Ishikawa (cell line): ENCODE measurements around the gene TPCN2.

Experiments used
- CEBPB ChIP-seq: IDR thresholded peaks from 2 replicates; pipeline ENCODE4 v1.6.1; 2012
- CREB1 ChIP-seq: IDR thresholded peaks from 2 replicates; pipeline ENCODE4 v1.6.1; 2012; ENCODE audit warnings: low read depth
- EGR1 ChIP-seq: IDR thresholded peaks from 2 replicates; pipeline ENCODE4 v1.6.1; 2012
- EP300 ChIP-seq: IDR thresholded peaks from 2 replicates; pipeline ENCODE4 v1.6.1; 2012; ENCODE audit warnings: borderline replicate concordance
- FOXM1 ChIP-seq: IDR thresholded peaks from 2 replicates; pipeline ENCODE4 v1.6.1; 2012; ENCODE audit warnings: low read depth, borderline replicate concordance
- NFIC ChIP-seq: IDR thresholded peaks from 2 replicates; pipeline ENCODE4 v1.6.1; 2012
- RAD21 ChIP-seq: IDR thresholded peaks from 2 replicates; pipeline ENCODE4 v1.6.1; 2012; ENCODE audit warnings: low read depth
- TAF1 ChIP-seq: IDR thresholded peaks from 2 replicates; pipeline ENCODE4 v1.6.1; 2012; ENCODE audit warnings: low read depth, mild to moderate bottlenecking
- TCF12 ChIP-seq: IDR thresholded peaks from 2 replicates; pipeline ENCODE4 v1.6.1; 2012; ENCODE audit warnings: low read depth
- TEAD4 ChIP-seq: IDR thresholded peaks from 2 replicates; pipeline ENCODE4 v1.6.1; 2012
- YY1 ChIP-seq: IDR thresholded peaks from 2 replicates; pipeline ENCODE4 v1.6.1; 2012; ENCODE audit warnings: low read depth
- ZBTB7A ChIP-seq: IDR thresholded peaks from 2 replicates; pipeline ENCODE4 v1.6.1; 2012; ENCODE audit warnings: low read depth
- TF ChIP-seq, protein P1 (sequence below): IDR thresholded peaks from 2 replicates; pipeline ENCODE4 v1.6.1; 2012; ENCODE audit warnings: low read depth, mild to moderate bottlenecking
- TF ChIP-seq, protein P2 (sequence below): IDR thresholded peaks from 2 replicates; pipeline ENCODE4 v1.6.1; 2012
- TF ChIP-seq, protein P3 (sequence below): IDR thresholded peaks from 2 replicates; pipeline ENCODE4 v1.6.1; 2012

Gene TPCN2

DNA sequence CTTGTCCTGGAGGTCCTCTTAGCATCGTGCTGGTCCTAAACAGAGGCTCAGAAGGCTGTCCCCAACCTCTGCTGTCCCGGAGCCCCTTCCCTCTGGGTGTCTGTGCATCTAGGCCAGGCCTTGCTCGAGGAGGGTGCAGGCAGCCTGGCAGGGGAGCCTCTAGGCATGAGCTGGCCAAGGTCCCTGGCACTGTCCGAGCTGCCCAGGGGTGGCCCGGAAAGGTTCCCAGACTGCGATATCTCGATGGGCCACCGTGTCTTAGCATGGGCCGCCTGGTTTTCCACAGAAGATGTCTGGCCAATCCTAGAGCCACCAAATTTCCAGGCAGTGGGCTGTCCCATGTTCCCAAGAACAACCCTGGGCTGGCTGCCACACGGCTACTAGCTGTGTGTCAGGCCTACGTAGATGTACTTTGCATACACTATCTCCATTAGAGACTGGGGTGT lies 82.4 kb downstream of the TPCN2 start:
- TF ChIP-seq, protein P1, sequence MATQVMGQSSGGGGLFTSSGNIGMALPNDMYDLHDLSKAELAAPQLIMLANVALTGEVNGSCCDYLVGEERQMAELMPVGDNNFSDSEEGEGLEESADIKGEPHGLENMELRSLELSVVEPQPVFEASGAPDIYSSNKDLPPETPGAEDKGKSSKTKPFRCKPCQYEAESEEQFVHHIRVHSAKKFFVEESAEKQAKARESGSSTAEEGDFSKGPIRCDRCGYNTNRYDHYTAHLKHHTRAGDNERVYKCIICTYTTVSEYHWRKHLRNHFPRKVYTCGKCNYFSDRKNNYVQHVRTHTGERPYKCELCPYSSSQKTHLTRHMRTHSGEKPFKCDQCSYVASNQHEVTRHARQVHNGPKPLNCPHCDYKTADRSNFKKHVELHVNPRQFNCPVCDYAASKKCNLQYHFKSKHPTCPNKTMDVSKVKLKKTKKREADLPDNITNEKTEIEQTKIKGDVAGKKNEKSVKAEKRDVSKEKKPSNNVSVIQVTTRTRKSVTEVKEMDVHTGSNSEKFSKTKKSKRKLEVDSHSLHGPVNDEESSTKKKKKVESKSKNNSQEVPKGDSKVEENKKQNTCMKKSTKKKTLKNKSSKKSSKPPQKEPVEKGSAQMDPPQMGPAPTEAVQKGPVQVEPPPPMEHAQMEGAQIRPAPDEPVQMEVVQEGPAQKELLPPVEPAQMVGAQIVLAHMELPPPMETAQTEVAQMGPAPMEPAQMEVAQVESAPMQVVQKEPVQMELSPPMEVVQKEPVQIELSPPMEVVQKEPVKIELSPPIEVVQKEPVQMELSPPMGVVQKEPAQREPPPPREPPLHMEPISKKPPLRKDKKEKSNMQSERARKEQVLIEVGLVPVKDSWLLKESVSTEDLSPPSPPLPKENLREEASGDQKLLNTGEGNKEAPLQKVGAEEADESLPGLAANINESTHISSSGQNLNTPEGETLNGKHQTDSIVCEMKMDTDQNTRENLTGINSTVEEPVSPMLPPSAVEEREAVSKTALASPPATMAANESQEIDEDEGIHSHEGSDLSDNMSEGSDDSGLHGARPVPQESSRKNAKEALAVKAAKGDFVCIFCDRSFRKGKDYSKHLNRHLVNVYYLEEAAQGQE = peak; percentile 5; the same call in 1 of the 2 replicates
- no peak for TF ChIP-seq TAF1

DNA sequence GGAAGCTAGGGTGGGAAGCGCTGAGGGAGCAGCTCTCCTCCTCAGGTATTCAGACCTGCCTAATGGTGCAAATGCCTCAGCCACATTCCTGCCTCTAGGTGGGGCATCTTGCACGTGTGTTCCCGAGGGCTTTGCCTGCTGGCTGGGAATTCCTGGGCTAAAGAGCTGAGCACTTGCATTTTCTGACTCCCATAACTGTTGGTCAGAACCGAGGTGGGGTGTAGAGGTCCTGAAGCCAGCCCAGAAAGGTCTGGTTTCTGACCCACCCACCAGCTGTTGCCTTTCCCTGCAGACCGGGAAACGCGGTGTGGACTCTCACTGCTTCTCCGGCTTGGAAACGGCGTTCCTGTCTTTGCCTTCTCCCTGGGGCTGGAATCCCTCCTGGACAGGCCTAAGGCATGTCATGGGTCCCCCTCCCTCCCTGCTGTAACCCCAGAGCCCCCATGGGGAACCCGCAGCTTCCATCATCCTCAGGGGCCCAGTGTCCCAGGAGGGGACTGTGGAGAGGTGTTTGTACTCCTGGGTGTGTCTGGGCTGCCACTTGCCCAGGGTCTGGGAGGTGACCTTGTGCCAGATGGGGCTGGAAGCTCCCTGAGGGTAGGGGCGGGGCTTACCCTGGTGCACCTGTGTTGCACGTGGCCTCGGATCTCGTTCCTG lies 83.0 kb downstream of the TPCN2 start:
- TF ChIP-seq FOXM1 (no peak), EP300 (0 out of 2 replicates have a peak, but pooled peaks have one; percentile 42), EGR1 (no peak), YY1 (no peak; the same call in 1 of the 2 replicates), NFIC (peak; percentile 40; the same call in 1 of the 2 replicates), CEBPB (no peak), RAD21 (peak; percentile 96), TCF12 (peak; percentile 80), CREB1 (no peak), TAF1 (0 out of 2 replicates have a peak, but pooled peaks have one; percentile 17), TEAD4 (peak; percentile 100), ZBTB7A (no peak)
- TF ChIP-seq, protein P1 = no peak
- TF ChIP-seq, protein P2, sequence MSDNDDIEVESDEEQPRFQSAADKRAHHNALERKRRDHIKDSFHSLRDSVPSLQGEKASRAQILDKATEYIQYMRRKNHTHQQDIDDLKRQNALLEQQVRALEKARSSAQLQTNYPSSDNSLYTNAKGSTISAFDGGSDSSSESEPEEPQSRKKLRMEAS = peak; percentile 91
- TF ChIP-seq, protein P3, sequence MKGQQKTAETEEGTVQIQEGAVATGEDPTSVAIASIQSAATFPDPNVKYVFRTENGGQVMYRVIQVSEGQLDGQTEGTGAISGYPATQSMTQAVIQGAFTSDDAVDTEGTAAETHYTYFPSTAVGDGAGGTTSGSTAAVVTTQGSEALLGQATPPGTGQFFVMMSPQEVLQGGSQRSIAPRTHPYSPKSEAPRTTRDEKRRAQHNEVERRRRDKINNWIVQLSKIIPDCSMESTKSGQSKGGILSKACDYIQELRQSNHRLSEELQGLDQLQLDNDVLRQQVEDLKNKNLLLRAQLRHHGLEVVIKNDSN = no peak

DNA sequence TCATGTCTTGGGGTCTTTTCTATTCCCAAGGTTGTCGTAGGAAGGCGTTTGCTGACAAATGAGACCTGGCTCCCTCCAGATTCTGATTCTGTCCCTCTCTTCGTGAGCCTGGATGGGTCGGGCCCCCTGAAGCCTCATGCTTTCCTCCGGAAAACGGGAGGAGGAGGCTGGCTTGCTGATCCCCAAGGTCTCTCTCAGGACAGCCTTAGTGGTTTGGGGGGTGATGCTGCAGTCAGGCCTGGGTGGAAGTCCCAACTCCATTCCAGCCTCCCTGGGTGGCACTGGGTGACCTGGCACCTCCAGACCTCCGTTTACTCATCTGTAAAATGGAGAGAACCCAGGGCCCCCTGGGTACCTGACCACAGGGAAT lies 83.6 kb downstream of the TPCN2 start:
- TF ChIP-seq, protein P2 = no peak
- TF ChIP-seq EP300 (no peak), TAF1 (no peak), CREB1 (no peak), TCF12 (no peak), FOXM1 (no peak), NFIC (no peak), TEAD4 (no peak), YY1 (no peak), EGR1 (no peak)
- TF ChIP-seq, protein P3 = no peak

DNA sequence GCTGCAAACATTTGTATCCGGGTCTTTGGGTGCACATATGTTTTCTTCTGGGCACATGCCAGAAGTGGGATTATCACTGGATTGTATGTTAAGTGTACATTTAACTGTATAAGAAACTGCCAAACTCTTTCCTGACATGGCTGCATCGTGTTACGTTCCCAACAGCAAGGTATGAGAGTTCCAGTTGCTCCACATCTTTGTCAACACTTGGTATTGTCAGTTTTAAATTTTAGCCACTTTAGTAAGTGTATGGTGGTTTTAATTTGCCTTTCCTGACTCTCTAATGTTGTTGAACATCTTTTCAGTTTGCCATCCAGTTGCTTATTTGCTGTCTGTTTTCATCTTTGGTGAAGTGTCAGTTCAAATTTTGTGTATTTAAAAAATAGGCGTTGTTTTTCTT lies 84.5 kb downstream of the TPCN2 start:
- TF ChIP-seq NFIC (no peak), EP300 (no peak), TCF12 (no peak), YY1 (no peak), CREB1 (no peak), RAD21 (no peak), CEBPB (no peak), ZBTB7A (no peak), TEAD4 (no peak)

DNA sequence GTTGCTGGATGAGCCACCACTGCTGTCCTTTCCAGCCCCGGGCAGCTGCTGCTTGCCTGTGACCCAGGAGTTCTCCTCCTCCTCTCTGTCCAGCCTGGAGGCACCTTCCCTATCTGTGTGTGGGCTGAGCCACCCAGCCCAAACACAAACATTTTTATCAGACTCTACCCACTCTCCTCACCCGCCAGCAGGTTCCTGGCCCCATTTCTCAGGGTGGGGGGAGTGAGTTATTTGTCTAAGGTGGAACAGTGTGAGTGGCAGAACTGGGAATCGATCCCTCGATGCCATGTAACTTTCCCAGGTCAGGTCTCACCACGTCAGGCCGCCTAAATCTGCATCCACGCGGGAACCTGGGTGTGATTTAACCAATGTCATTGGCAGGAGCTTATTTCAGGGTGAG lies 86.2 kb downstream of the TPCN2 start:
- TF ChIP-seq FOXM1 (no peak), TEAD4 (no peak), CEBPB (no peak), ZBTB7A (no peak), TAF1 (no peak), YY1 (no peak)
- TF ChIP-seq, protein P1 = no peak
- TF ChIP-seq, protein P2 = no peak
